ENCODE measurements around the gene TMBIM1.
"Not testable (repeated sequence)": the region's sequence is repeated elsewhere in the genome, so short reads cannot be mapped to it uniquely, and the experiment has no call there.

Gene TMBIM1

GRCh38 chr2:218319813-218320365 lies 27.6 kb upstream of the TMBIM1 start:
- DNase-seq (ENCODE audit: low read depth in 1 of 2, low spot score in 1 of 2) = no peak

- DNase-seq (ENCODE audit: low read depth in 1 of 2, low spot score in 1 of 2) = no peak
Measured at GRCh38 chr2:218318241-218318640, 25.9 kb upstream of the TMBIM1 start.

- DNase-seq (ENCODE audit: low read depth in 1 of 2, low spot score in 1 of 2) = no peak
Measured at GRCh38 chr2:218317835-218318234, 25.5 kb upstream of the TMBIM1 start.

GRCh38 chr2:218317303-218317630 lies 25.0 kb upstream of the TMBIM1 start:
- DNase-seq (ENCODE audit: low read depth in 1 of 2, low spot score in 1 of 2) = no peak

- DNase-seq (ENCODE audit: low read depth in 1 of 2, low spot score in 1 of 2) = no peak
Measured at GRCh38 chr2:218315397-218315796, 23.1 kb upstream of the TMBIM1 start.

- DNase-seq (ENCODE audit: low read depth in 1 of 2, low spot score in 1 of 2) = not testable (repeated sequence)
Measured at GRCh38 chr2:218314764-218315163, 22.5 kb upstream of the TMBIM1 start.

- no peak for DNase-seq (ENCODE audit: low read depth in 1 of 2, low spot score in 1 of 2)
Measured at GRCh38 chr2:218313356-218313755, 21.1 kb upstream of the TMBIM1 start.

- no peak for DNase-seq (ENCODE audit: low read depth in 1 of 2, low spot score in 1 of 2)
Measured at GRCh38 chr2:218312267-218312756, 20.0 kb upstream of the TMBIM1 start.

- DNase-seq (ENCODE audit: low read depth in 1 of 2, low spot score in 1 of 2) = not testable (repeated sequence)
Measured at GRCh38 chr2:218311541-218312266, 19.4 kb upstream of the TMBIM1 start.

GRCh38 chr2:218310853-218311540 lies 18.7 kb upstream of the TMBIM1 start:
- DNase-seq (ENCODE audit: low read depth in 1 of 2, low spot score in 1 of 2) = no peak

GRCh38 chr2:218307415-218308090 lies 15.2 kb upstream of the TMBIM1 start:
- DNase-seq (ENCODE audit: low read depth in 1 of 2, low spot score in 1 of 2) = no peak

- no peak for DNase-seq (ENCODE audit: low read depth in 1 of 2, low spot score in 1 of 2)
Measured at GRCh38 chr2:218306184-218306920, 14.0 kb upstream of the TMBIM1 start.

- no peak for DNase-seq (ENCODE audit: low read depth in 1 of 2, low spot score in 1 of 2)
Measured at GRCh38 chr2:218305383-218305782, 13.1 kb upstream of the TMBIM1 start.

GRCh38 chr2:218301176-218301819 lies 9.0 kb upstream of the TMBIM1 start:
- peak; percentile 74 to 90 for DNase-seq (ENCODE audit: low read depth in 1 of 2, low spot score in 1 of 2)

- DNase-seq (ENCODE audit: low read depth in 1 of 2, low spot score in 1 of 2) = no peak
Measured at GRCh38 chr2:218300141-218300540, 7.8 kb upstream of the TMBIM1 start.

GRCh38 chr2:218298314-218298875 lies 6.1 kb upstream of the TMBIM1 start:
- DNase-seq (ENCODE audit: low read depth in 1 of 2, low spot score in 1 of 2) = no peak

- no peak for DNase-seq (ENCODE audit: low read depth in 1 of 2, low spot score in 1 of 2)
Measured at GRCh38 chr2:218296847-218297246, 4.5 kb upstream of the TMBIM1 start.

GRCh38 chr2:218296200-218296599 lies 3.9 kb upstream of the TMBIM1 start:
- DNase-seq (ENCODE audit: low read depth in 1 of 2, low spot score in 1 of 2) = no peak

GRCh38 chr2:218295029-218295428 lies 2.7 kb upstream of the TMBIM1 start:
- no peak for DNase-seq (ENCODE audit: low read depth in 1 of 2, low spot score in 1 of 2)

GRCh38 chr2:218294430-218295022 lies 2.2 kb upstream of the TMBIM1 start:
- DNase-seq (ENCODE audit: low read depth in 1 of 2, low spot score in 1 of 2) = no peak
